UCSD-AML1 (cell line): ENCODE results near the gene TANGO2.

Source experiments
- DNase-seq: peaks from one replicate; lab custom pipeline; 2025; ENCODE audit not compliant: unreplicated experiment; lab: John Stamatoyannopoulos, UW

The TANGO2 gene

GRCh38 chr22:20024650-20025397, 3.9 kb downstream of the TANGO2 start:
- no peak for DNase-seq

GRCh38 chr22:20025401-20026203, 4.7 kb downstream of the TANGO2 start:
- no peak for DNase-seq

DNA sequence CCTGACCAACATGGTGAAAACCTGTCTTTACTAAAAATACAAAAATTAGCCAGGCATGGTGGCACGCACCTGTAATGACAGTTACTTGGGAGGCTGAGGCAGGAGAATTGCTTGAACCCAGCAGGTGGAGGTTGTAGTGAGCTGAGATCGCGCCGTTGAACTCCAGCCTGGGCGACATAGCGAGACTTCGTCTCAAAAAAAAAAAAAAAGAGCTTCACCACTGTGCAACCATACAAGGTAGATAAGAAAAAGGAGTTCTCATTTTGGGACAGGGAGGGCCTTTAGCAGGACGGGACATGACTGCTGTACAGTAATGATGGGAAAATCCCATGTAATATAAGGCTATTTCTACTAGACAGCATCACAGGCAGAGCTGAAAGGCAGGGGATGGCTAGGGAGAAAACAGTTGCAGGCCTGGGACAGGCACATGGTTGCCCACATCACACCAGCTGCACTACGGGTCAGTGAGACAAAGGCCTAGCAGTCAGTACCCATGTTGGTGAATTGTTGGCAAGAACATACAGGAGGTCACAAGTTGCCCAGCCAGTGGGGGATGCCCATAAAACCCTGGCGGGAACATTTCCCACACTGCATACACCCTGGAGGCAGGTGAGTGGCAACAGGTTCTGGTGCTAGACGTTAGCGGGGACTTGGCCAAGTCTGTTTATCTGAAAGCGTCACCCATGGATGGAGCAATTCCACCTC, 5.4 kb downstream of the TANGO2 start:
- no peak for DNase-seq

DNA sequence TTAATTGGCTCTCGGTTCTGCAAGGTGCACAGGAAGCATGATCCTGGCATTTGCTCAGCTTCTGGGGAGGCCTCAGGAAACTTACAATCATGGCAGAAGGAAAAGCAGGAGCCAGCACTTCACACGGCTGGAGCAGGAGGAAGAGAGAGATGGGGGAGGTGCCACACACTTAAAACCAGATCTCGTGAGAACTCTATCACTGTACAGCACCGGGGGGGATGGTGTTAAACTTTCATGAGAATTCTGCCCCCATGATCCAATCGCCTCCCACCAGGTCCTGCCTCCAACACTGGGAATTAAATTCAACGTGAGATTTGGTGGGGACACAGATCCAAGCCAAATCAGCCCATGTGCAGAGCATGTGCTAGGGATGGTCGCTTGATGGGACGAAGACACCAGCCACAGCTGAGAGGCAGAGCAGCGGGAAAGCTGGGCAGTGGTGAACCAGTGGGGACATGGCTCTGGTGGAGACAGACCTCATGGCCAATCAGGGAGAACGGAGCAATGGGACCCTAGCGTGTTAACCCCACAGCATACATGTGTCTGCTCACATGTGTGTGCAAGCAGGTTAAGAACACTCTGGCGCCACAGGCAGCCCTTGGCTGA, 6.2 kb downstream of the TANGO2 start:
- DNase-seq, result no peak

- DNase-seq, result no peak
Observed at GRCh38 chr22:20027966-20028854, 7.3 kb downstream of the TANGO2 start.

- DNase-seq, result no peak
Observed at GRCh38 chr22:20028855-20029549, 8.1 kb downstream of the TANGO2 start.

GRCh38 chr22:20029550-20030225, 8.8 kb downstream of the TANGO2 start:
- DNase-seq, result no peak

- no peak for DNase-seq
Observed at GRCh38 chr22:20031732-20032406, 11.0 kb downstream of the TANGO2 start.

DNA sequence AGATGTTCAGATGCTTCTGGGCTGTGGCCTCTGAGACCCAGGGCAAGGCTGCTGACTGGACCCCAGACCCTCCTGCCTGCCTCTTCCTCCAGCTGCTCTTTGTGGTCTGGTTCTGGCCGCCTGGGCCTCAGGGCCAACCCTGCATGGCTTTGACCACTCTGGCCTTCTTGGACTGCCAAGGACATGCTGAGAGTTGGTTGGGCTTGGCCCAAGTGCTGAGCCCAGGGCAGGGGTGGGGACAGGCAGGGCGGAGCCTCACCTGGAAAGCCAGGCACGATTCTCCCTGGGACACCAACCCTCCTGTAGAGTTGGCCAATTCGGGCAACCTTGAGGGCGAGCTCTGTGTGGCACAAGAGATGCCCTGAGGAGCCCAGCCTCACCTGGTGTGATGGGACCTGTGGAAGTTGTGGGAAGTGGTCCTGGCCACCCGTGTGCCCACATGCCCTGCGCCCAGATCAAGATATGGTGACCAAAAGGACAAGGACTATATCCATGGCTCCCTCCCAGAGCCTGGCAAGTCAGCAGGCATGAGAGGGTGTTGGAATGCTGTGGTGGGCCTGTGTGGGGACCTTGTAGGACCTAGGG, 11.6 kb downstream of the TANGO2 start:
- no peak for DNase-seq

DNA sequence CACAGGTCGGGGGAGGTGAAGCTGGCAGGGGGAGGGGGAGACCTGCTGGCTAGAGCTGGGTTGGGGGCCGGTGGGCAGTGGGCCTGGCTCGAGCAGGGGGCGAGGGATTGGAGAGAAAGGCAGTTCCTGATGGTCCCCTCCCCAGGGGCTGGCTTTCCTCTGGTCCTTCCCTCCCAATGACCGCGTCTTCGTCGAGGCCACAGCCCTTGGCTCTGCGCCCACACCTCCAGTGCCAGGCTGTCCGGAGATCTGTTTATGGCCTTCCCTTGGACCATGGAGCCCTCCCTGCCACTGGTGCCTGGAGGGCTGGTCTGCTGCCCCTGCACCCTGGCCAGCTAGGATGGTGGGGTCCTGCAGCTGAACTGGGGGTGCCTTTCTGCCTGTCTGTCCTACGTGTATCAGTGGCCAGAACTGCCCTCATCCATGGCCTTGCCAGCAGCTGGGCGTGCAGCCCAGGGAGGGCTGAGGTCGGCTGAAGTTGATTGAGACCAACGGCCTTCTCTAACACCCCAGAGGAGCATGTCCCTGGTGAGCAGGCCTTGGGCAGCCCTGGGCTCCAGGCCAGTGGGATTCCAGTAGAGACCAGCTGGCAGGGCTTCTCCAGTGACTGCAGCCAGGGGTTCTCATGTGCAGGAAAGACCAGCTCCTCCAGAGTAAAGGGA, 12.3 kb downstream of the TANGO2 start:
- DNase-seq, result no peak

DNA sequence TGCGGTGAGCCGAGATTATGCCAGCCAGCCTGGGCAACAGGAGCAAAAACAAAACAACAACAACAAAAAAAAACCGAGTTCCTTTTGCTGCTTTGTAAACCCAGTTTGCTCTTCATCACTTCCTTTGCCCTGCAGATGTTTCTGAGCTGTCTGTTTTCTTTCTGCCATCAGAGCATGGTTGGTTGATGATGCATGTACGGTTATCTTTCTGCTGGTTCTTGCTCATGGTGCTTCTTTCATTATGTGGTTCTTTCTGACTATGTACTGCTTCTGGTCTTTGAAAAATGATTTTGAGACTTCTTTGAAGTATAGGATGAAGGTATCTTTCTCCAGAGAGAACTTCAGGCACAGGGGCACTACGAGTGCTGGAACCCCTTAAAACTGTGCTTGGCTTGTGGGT, 13.2 kb downstream of the TANGO2 start:
- no peak for DNase-seq

DNA sequence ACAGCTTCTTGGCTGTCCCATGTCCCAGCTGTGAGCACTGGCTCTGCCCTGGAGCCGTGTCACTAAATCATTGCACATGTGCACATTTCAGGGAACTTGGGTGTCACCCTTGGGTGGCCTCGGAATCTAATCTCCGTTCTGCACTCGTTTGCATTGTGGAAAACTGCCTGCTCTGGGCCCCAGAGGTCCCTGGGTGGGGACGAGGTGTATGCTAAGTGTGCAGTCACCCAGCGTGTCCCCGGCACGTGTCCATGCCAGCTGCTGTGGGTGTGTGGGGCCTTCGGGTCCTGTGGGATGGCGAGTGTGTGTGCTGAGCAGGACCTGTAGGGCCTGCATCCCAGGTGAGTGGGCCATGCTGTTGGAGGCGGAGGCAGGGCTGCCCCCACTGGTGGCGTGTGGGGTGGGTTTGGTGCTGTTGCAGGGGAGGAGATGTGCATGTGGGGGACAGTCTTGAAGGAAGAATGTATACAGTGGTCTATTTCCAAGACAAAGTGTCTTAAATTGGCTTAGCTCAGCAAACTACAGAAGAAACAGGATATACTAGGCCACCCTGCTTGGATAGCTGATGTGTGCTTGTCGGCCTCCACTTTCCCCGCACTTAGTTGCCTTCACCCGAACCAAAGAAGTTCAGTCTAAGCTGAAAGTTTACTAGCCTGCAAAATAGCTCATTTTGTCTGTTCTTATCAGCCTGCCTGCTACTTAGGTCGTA, 14.6 kb downstream of the TANGO2 start:
- no peak for DNase-seq

GRCh38 chr22:20036084-20036482, 15.2 kb downstream of the TANGO2 start:
- DNase-seq, result no peak

- no peak for DNase-seq
Observed at GRCh38 chr22:20036535-20037392, 15.9 kb downstream of the TANGO2 start.

GRCh38 chr22:20037419-20037818, 16.5 kb downstream of the TANGO2 start:
- no peak for DNase-seq

DNA sequence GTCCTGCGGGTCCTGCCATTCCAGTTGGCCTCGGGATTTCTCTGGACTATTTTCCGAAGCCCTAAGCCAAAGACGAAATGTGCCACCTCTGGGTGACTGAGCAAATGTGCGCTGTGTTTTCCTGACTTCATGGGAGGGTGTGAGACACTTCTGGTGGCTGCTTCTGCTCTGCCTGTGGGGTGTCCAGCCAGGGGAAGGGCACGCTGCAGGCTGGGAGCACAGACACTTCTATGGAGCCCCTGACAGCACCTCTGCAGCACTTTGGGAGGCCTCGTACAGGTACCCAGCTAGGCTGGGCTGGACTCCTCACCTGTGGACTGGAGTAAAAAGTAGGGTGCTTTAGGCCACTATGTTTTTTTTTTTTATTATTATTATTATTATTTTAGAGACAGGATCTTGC, 17.7 kb downstream of the TANGO2 start:
- DNase-seq, result no peak
